ENCODE results near the gene RALGAPA2. TPM values are rescaled to one million over a fixed set of nuclear protein-coding genes. Genes with fewer than 3 reads are reported as not detected.

Gene RALGAPA2
- polyA plus RNA-seq, 2 of the 4 experiments (the other 2 are of a cell fraction) = 4.0 to 4.7 TPM

DNA sequence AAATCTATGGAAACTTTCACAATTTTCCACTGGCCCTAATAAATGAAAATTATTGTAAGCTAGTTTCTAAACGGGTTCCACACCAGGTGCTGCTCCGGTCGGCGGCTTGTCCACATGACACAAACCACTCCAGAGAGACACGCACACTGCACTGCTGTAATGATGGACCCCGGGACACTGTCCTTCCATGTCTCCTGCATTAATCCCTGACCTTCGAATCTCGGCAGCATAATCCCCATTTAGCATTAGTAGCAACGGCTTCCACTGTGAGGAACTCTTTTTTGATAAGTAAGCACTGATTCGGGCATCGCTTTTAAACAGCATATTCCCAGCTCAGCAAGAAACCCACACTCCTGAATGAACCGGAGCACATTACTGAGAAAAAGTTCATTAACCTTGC, 301.0 kb downstream of the RALGAPA2 start:
- whole genome bisulfite sequencing (ENCODE audit: missing lambda C conversion rate) = 71% methylated on average over 12 of the region's 12 CpGs
- ChIA-PET POLR2A (no interaction called here), CTCF (interaction anchor here (0.8 to 1.6 kb wide), 4 partner anchors 12 to 328 kb away, joined by 3 to 5 read pairs (median 3); no protein-coding TSS in a partner anchor)

DNA sequence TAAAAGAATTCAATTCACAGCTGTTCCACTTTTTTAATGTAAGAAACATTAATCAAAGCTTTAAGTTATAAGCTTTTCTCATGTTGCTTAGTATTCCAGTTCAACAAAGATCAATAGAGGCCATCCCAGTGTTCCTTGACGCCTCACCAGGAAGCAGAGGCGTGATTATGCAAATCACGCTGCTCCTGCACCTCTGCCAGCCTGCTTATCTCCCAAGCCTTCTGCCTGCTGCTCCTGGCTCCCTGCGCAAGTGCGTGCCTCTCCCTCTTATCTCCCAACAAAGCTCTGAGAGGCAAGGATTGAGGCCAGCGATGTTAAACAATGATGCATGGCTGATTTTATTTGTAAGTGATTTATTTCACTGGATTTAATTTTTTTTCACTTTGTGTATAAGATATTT, 301.8 kb downstream of the RALGAPA2 start:
- no peak for TF ChIP-seq PHF8 (IDR thresholded peaks at IDR 0.05; ENCODE audit: borderline replicate concordance, low read depth)
- TF ChIP-seq ZC3H11A (IDR thresholded peaks at IDR 0.05) = no peak
- no peak for TF ChIP-seq ZSCAN20 (CRISPR knock-in tag; IDR thresholded peaks at IDR 0.05)
- no peak for TF ChIP-seq RFX5 (IDR thresholded peaks at IDR 0.05)
- TF ChIP-seq HEYL (CRISPR knock-in tag; IDR thresholded peaks at IDR 0.05) = no peak
- TF ChIP-seq BHLHE40 (IDR thresholded peaks at IDR 0.05; ENCODE audit: low read depth, low read length) = no peak
- TF ChIP-seq FOXS1 (CRISPR knock-in tag; IDR thresholded peaks at IDR 0.05) = no peak
- TF ChIP-seq, protein P1, sequence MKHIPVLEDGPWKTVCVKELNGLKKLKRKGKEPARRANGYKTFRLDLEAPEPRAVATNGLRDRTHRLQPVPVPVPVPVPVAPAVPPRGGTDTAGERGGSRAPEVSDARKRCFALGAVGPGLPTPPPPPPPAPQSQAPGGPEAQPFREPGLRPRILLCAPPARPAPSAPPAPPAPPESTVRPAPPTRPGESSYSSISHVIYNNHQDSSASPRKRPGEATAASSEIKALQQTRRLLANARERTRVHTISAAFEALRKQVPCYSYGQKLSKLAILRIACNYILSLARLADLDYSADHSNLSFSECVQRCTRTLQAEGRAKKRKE (CRISPR knock-in tag; IDR thresholded peaks at IDR 0.05; ENCODE audit: low read depth) = no peak
- no peak for TF ChIP-seq EHMT2 (IDR thresholded peaks at IDR 0.05; ENCODE audit: low read depth)
- TF ChIP-seq, protein P2, sequence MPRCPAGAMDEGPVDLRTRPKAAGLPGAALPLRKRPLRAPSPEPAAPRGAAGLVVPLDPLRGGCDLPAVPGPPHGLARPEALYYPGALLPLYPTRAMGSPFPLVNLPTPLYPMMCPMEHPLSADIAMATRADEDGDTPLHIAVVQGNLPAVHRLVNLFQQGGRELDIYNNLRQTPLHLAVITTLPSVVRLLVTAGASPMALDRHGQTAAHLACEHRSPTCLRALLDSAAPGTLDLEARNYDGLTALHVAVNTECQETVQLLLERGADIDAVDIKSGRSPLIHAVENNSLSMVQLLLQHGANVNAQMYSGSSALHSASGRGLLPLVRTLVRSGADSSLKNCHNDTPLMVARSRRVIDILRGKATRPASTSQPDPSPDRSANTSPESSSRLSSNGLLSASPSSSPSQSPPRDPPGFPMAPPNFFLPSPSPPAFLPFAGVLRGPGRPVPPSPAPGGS (IDR thresholded peaks at IDR 0.05) = no peak
- TF ChIP-seq HOXB5 (CRISPR knock-in tag; IDR thresholded peaks at IDR 0.05) = no peak
- TF ChIP-seq GATA3 (IDR thresholded peaks at IDR 0.05; ENCODE audit: borderline replicate concordance) = no peak
- no peak for TF ChIP-seq RAD21 (conservative IDR thresholded peaks at IDR 0.05 in 1 of 2, IDR thresholded peaks at IDR 0.05 in 1 of 2)
- Histone ChIP-seq H3K4me1 (no peaks in the 10 kb centered on the region), H3K9me3 (no peaks in the 10 kb centered on the region), H3K27ac (no peak overlapping the region), H3K4me2 (no peak overlapping the region), H3K4me3 (no peak overlapping the region)
- no peak for DNase-seq (ENCODE audit: low read depth in 1 of 2, low spot score in 1 of 2)
- FAIRE-seq = no peak
- POLR2A ChIA-PET = no interaction called here
- CTCF ChIA-PET = interaction anchor here (1.0 to 1.6 kb wide), 2 partner anchors 51 to 327 kb away, joined by 3 to 5 read pairs; no protein-coding TSS in a partner anchor
- ATAC-seq = no peak
- 78% methylated on average over 6 of the region's 6 CpGs for WGBS (ENCODE audit: missing lambda C conversion rate)

More for the DNA sequence above, 301.0 kb downstream of the RALGAPA2 start:
- no peak overlapping the region for H3K4me3 ChIP-seq
- H3K9me3 ChIP-seq = no peaks in the 10 kb centered on the region
- no peak overlapping the region for H3K4me2 ChIP-seq
- TF ChIP-seq FOSB (CRISPR knock-in tag; IDR thresholded peaks at IDR 0.05) (no peak), MAFK (IDR thresholded peaks at IDR 0.05; ENCODE audit: partially characterized antibody) (no peak), RCOR1 (IDR thresholded peaks at IDR 0.05; ENCODE audit: low read depth, low read length) (no peak), JUNB (IDR thresholded peaks at IDR 0.05) (no peak), ZNF302 (CRISPR knock-in tag; IDR thresholded peaks at IDR 0.05) (no peak), RFX5 (IDR thresholded peaks at IDR 0.05) (no peak), CBX8 (IDR thresholded peaks at IDR 0.05) (no peak)
- ATAC-seq (no peak), DNase-seq (ENCODE audit: low read depth in 1 of 2, low spot score in 1 of 2) (no peak), FAIRE-seq (no peak)
- H3K27ac ChIP-seq = no peak overlapping the region
- H3K4me1 ChIP-seq = no peaks in the 10 kb centered on the region

DNA sequence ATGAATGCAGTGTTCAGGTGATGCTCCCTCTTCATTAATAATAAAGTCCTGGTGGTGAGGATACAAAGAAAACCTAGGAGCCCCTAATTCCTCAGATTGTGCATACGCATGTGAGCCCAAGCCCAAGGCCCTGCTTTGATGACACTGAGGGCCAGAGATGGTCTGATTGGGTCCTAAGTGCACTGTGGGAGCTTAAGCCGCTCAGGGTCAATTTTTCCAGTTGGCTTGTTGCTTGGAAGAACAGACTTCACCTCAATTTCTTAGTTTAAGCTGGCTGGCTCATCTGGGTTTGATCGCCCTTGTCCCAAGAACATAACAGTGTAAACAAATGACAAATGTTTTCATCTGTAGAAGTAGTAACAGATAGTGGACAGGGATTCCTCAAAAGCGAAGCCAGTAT, 303.1 kb downstream of the RALGAPA2 start:
- Histone ChIP-seq H3K4me3 (no peak overlapping the region), H3K27ac (no peak overlapping the region), H3K9me3 (no peaks in the 10 kb centered on the region), H3K4me2 (no peak overlapping the region), H3K4me1 (no peaks in the 10 kb centered on the region)
- ChIA-PET CTCF (interaction anchor here (1.2 to 1.3 kb wide), 2 partner anchors 11 to 326 kb away, joined by 3 read pairs; no protein-coding TSS in a partner anchor), POLR2A (no interaction called here)
- 80% methylated on average over 4 of the region's 4 CpGs for WGBS (ENCODE audit: missing lambda C conversion rate)
- FAIRE-seq (peak; percentile 7), ATAC-seq (no peak), DNase-seq (ENCODE audit: low read depth in 1 of 2, low spot score in 1 of 2) (no peak)
- TF ChIP-seq POLR2AphosphoS2 (conservative IDR thresholded peaks at IDR 0.05; ENCODE audit: low read length) = no peak
- no peak for TF ChIP-seq ZFP36 (IDR thresholded peaks at IDR 0.05; ENCODE audit: borderline replicate concordance, partially characterized antibody)
- TF ChIP-seq, protein P3, sequence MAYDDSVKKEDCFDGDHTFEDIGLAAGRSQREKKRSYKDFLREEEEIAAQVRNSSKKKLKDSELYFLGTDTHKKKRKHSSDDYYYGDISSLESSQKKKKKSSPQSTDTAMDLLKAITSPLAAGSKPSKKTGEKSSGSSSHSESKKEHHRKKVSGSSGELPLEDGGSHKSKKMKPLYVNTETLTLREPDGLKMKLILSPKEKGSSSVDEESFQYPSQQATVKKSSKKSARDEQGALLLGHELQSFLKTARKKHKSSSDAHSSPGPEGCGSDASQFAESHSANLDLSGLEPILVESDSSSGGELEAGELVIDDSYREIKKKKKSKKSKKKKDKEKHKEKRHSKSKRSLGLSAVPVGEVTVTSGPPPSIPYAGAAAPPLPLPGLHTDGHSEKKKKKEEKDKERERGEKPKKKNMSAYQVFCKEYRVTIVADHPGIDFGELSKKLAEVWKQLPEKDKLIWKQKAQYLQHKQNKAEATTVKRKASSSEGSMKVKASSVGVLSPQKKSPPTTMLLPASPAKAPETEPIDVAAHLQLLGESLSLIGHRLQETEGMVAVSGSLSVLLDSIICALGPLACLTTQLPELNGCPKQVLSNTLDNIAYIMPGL (CRISPR knock-in tag; IDR thresholded peaks at IDR 0.05; ENCODE audit: borderline replicate concordance) = no peak
- TF ChIP-seq, protein P4, sequence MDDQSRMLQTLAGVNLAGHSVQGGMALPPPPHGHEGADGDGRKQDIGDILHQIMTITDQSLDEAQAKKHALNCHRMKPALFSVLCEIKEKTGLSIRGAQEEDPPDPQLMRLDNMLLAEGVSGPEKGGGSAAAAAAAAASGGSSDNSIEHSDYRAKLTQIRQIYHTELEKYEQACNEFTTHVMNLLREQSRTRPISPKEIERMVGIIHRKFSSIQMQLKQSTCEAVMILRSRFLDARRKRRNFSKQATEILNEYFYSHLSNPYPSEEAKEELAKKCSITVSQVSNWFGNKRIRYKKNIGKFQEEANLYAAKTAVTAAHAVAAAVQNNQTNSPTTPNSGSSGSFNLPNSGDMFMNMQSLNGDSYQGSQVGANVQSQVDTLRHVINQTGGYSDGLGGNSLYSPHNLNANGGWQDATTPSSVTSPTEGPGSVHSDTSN (IDR thresholded peaks at IDR 0.05) = no peak
- TF ChIP-seq NFE2L2 (conservative IDR thresholded peaks at IDR 0.05; ENCODE audit: low read length) = no peak
- no peak for TF ChIP-seq MYC (IDR thresholded peaks at IDR 0.05; ENCODE audit: borderline replicate concordance, low read length)
- no peak for TF ChIP-seq CBX2 (IDR thresholded peaks at IDR 0.05; ENCODE audit: borderline replicate concordance, low read depth)
- no peak for TF ChIP-seq ZSCAN20 (CRISPR knock-in tag; IDR thresholded peaks at IDR 0.05)
- no peak for TF ChIP-seq SREBF2 (IDR thresholded peaks at IDR 0.05)
- no peak for TF ChIP-seq ZC3H11A (IDR thresholded peaks at IDR 0.05)
- no peak for TF ChIP-seq KDM5A (IDR thresholded peaks at IDR 0.05)
- no peak for TF ChIP-seq RFX5 (IDR thresholded peaks at IDR 0.05)
- TF ChIP-seq, protein P5, sequence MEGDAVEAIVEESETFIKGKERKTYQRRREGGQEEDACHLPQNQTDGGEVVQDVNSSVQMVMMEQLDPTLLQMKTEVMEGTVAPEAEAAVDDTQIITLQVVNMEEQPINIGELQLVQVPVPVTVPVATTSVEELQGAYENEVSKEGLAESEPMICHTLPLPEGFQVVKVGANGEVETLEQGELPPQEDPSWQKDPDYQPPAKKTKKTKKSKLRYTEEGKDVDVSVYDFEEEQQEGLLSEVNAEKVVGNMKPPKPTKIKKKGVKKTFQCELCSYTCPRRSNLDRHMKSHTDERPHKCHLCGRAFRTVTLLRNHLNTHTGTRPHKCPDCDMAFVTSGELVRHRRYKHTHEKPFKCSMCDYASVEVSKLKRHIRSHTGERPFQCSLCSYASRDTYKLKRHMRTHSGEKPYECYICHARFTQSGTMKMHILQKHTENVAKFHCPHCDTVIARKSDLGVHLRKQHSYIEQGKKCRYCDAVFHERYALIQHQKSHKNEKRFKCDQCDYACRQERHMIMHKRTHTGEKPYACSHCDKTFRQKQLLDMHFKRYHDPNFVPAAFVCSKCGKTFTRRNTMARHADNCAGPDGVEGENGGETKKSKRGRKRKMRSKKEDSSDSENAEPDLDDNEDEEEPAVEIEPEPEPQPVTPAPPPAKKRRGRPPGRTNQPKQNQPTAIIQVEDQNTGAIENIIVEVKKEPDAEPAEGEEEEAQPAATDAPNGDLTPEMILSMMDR (IDR thresholded peaks at IDR 0.05) = no peak
- no peak for TF ChIP-seq ZNF302 (CRISPR knock-in tag; IDR thresholded peaks at IDR 0.05)
